Breast epithelium (tissue), 4 donors: ENCODE results near the gene SMIM3. TPM values are rescaled to one million over a fixed set of nuclear protein-coding genes. Genes with fewer than 3 reads are reported as not detected.

Experiments used
- DNase-seq, 2 donors: peaks; one replicate each; pipeline ENCODE4 v3.0.0-alpha.2; 2019; ENCODE audit warnings: low spot score in 2 of 2
- H3K27ac ChIP-seq, 2 donors: fragments of 200-600 bp; sonication (generic) in 1 of 2; one replicate each; pipeline ENCODE4 v1.5.1; 2016 to 2019; ENCODE audit warnings: mild to moderate bottlenecking in 1 of 2
- H3K27me3 ChIP-seq, 2 donors: fragments of 200-600 bp; sonication (generic) in 1 of 2; one replicate each; pipeline versions ENCODE4 v1.5.1 to v1.6.0; 2017 to 2019; ENCODE audit warnings: control low read depth in 1 of 2, mild to moderate bottlenecking in 1 of 2
- H3K36me3 ChIP-seq: fragments of 200-600 bp; one replicate; pipeline ENCODE4 v1.5.1; 2019
- H3K4me1 ChIP-seq, 2 donors: fragments of 200-600 bp; sonication (generic); one replicate each; pipeline ENCODE4 v1.5.1; 2016 to 2019; ENCODE audit warnings: control low read depth in 1 of 2
- H3K4me3 ChIP-seq, 3 donors: fragments of 200-600 bp; sonication (generic); 1 replicate in 2 of 3; 2 replicates in 1 of 3; pipeline ENCODE4 v1.5.1; 2016 to 2019; ENCODE audit warnings: mild to moderate bottlenecking in 3 of 3, moderate library complexity in 2 of 3
- H3K9me3 ChIP-seq, 2 donors: fragments of 200-600 bp; sonication (generic) in 1 of 2; one replicate each; pipeline ENCODE4 v1.5.1; 2016 to 2019; ENCODE audit warnings: control low read depth in 1 of 2
- CTCF ChIP-seq, 3 donors: fragments of 450-650 bp; IDR thresholded peaks; one replicate each; pipeline ENCODE4 v1.5.1; 2016 to 2017; ENCODE audit warnings: antibody characterized with exemption in 3 of 3, mild to moderate bottlenecking in 3 of 3, moderate library complexity in 3 of 3
- POLR2A ChIP-seq: fragments of 450-650 bp; IDR thresholded peaks from one replicate; pipeline ENCODE4 v1.6.1; 2016; ENCODE audit warnings: antibody characterized with exemption, mild to moderate bottlenecking, moderate library complexity
- POLR2AphosphoS5 ChIP-seq, 3 donors: sonication (generic); formaldehyde crosslinking; IDR thresholded peaks; one replicate each; pipeline ENCODE4 v1.6.1; 2017; ENCODE audit warnings: antibody characterized with exemption in 3 of 3
- intact Hi-C: fragments of 100-400 bp; cut with DNase I; formaldehyde crosslinking; loops from one replicate; pipeline ENCODE4 v1.15.1; 2023; ENCODE audit warnings: low total_unique reads
- total RNA-seq, 3 donors: library from RNA; depleted of rRNA; stranded (reverse); fragments of >200 nt; gene quantifications; one replicate each; pipeline ENCODE4 v1.1.0, GENCODE V29; 2016

The SMIM3 gene
- total RNA-seq, 3 donors from 2014 or later, result 47.9 to 191 (median 81.0) TPM

- peaks cover 11% of the 10 kb centered on the region for H3K36me3 ChIP-seq
These were observed 16.4 kb downstream of the SMIM3 start for GRCh38 chr5:150794927-150795326.

GRCh38 chr5:150797384-150797783, 18.8 kb downstream of the SMIM3 start:
- no peak overlapping the region for H3K4me3 ChIP-seq

More at GRCh38 chr5:150794927-150795326, 16.4 kb downstream of the SMIM3 start:
- no peak for DNase-seq
- Histone ChIP-seq H3K27ac (no peak overlapping the region), H3K27me3 (no peaks in the 10 kb centered on the region), H3K4me1 (peaks cover 3 to 7% of the 10 kb centered on the region in 2 donors), H3K4me3 (no peak overlapping the region), H3K9me3 (no peaks in the 10 kb centered on the region)
- TF ChIP-seq CTCF (IDR thresholded peaks at IDR 0.05) (no peak), POLR2AphosphoS5 (IDR thresholded peaks at IDR 0.05) (no peak), POLR2A (no peak)
- intact Hi-C loops, result no loop called here

GRCh38 chr5:150801117-150801927, 22.8 kb downstream of the SMIM3 start:
- Histone ChIP-seq H3K4me3 (peak overlapping the region; percentile 30 to 65 (median 38)), H3K36me3 (peaks cover 5% of the 10 kb centered on the region), H3K27ac (peak overlapping the region in 1 of 2 donors; percentile 71), H3K9me3 (no peaks in the 10 kb centered on the region), H3K4me1 (no peaks in the 10 kb centered on the region), H3K27me3 (no peaks in the 10 kb centered on the region)
- TF ChIP-seq POLR2AphosphoS5 (IDR thresholded peaks at IDR 0.05) (no peak), CTCF (IDR thresholded peaks at IDR 0.05) (peak in 2 of 3 donors; percentile 27 to 52), POLR2A (no peak)
- no peak for DNase-seq
- intact Hi-C loops, result no loop called here

More at GRCh38 chr5:150797384-150797783, 18.8 kb downstream of the SMIM3 start:
- peaks cover 11% of the 10 kb centered on the region for H3K36me3 ChIP-seq
- H3K4me1 ChIP-seq, result no peaks in the 10 kb centered on the region
- H3K27ac ChIP-seq, result no peak overlapping the region
- intact Hi-C loops, result no loop called here
- TF ChIP-seq CTCF (IDR thresholded peaks at IDR 0.05) (no peak), POLR2A (no peak), POLR2AphosphoS5 (IDR thresholded peaks at IDR 0.05) (no peak)
- no peak for DNase-seq
- H3K9me3 ChIP-seq, result no peaks in the 10 kb centered on the region
- H3K27me3 ChIP-seq, result no peaks in the 10 kb centered on the region

GRCh38 chr5:150804388-150804787, 25.8 kb downstream of the SMIM3 start:
- Histone ChIP-seq H3K9me3 (no peaks in the 10 kb centered on the region), H3K27me3 (no peaks in the 10 kb centered on the region), H3K36me3 (no peaks in the 10 kb centered on the region), H3K4me3 (no peak overlapping the region), H3K4me1 (no peaks in the 10 kb centered on the region), H3K27ac (no peak overlapping the region)
- TF ChIP-seq POLR2A, result no peak
- TF ChIP-seq POLR2AphosphoS5 (IDR thresholded peaks at IDR 0.05), result no peak
- no peak for TF ChIP-seq CTCF (IDR thresholded peaks at IDR 0.05)
- intact Hi-C loops, result no loop called here
- no peak for DNase-seq

- Histone ChIP-seq H3K27ac (no peak overlapping the region), H3K9me3 (no peaks in the 10 kb centered on the region), H3K27me3 (no peaks in the 10 kb centered on the region), H3K4me1 (no peaks in the 10 kb centered on the region), H3K4me3 (no peak overlapping the region), H3K36me3 (no peaks in the 10 kb centered on the region)
- TF ChIP-seq CTCF (IDR thresholded peaks at IDR 0.05), result no peak
- TF ChIP-seq POLR2AphosphoS5 (IDR thresholded peaks at IDR 0.05), result no peak
- no peak for TF ChIP-seq POLR2A
- no peak for DNase-seq
- intact Hi-C loops, result no loop called here
These were observed 30.8 kb downstream of the SMIM3 start for GRCh38 chr5:150809363-150809762.
